Right atrium auricular region (tissue), 2 donors: ENCODE measurements around the gene EXOC7. TPM values are rescaled to one million over a fixed set of nuclear protein-coding genes. Genes with fewer than 3 reads are reported as not detected.
"Not testable (repeated sequence)": the region's sequence is repeated elsewhere in the genome, so short reads cannot be mapped to it uniquely, and the experiment has no call there.

ENCODE experiments used
- DNase-seq: peaks from one replicate; pipeline ENCODE4 v3.0.0-alpha.2; 2019; ENCODE audit warnings: low spot score
- H3K27ac ChIP-seq, 2 donors: fragments of 200-600 bp; sonication (generic); 1 replicate in 1 of 2; 2 replicates in 1 of 2; pipeline ENCODE4 v1.5.1; 2016 to 2019
- H3K27me3 ChIP-seq, 2 donors: fragments of 200-600 bp; sonication (generic); one replicate each; pipeline versions ENCODE4 v1.5.1 to v1.6.0; 2017 to 2019
- H3K36me3 ChIP-seq: fragments of 200-600 bp; sonication (generic); one replicate; pipeline ENCODE4 v1.5.1; 2016
- H3K4me1 ChIP-seq, 2 donors: fragments of 200-600 bp; sonication (generic); one replicate each; pipeline versions ENCODE4 v1.5.1 to v1.6.0; 2017 to 2019
- H3K4me3 ChIP-seq, 2 donors: fragments of 200-600 bp; sonication (generic); 1 replicate in 1 of 2; 2 replicates in 1 of 2; pipeline ENCODE4 v1.5.1; 2017 to 2019; ENCODE audit warnings: mild to moderate bottlenecking in 1 of 2, moderate library complexity in 1 of 2
- H3K9me3 ChIP-seq, 2 donors: fragments of 200-600 bp; sonication (generic); one replicate each; pipeline ENCODE4 v1.5.1; 2019
- total RNA-seq, 2 donors: library from RNA; depleted of rRNA; stranded (reverse); fragments of >200 nt; gene quantifications; one replicate each; pipeline ENCODE4 v1.1.0, GENCODE V29; 2016
- TF ChIP-seq, protein P1 (sequence below), 2 donors: fragments of 200-600 bp; sonication (generic); IDR thresholded peaks; one replicate each; pipeline ENCODE4 v1.5.1; 2019; ENCODE audit warnings: antibody characterized with exemption in 2 of 2

Gene EXOC7
- total RNA-seq, 2 donors from 2014 or later = 56.0 to 65.3 TPM

DNA sequence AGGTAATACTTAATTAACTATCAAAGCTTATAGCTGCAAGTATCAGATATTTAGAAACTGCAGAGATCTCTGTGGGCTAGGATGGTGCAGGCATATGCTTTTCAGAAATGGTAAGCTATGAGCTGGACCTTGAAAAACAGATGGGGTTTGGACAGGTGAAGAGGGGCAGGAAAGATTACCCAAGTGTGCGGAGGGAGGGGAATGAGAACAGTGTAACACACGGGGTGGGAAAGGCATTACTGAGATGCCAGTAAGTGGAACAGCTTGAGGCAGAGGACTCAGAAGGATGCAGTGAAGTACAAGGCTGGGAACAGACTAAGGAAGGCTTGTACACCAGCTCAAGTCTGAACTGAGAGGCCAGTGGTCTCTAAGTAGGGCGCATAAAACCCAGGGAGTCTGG lies 54.3 kb downstream of the EXOC7 start:
- no peak overlapping the region for H3K27ac ChIP-seq
- no peaks in the 10 kb centered on the region for H3K9me3 ChIP-seq
- DNase-seq = no peak
- no peak overlapping the region for H3K4me3 ChIP-seq
- peaks cover 80% of the 10 kb centered on the region for H3K36me3 ChIP-seq
- TF ChIP-seq, protein P1, sequence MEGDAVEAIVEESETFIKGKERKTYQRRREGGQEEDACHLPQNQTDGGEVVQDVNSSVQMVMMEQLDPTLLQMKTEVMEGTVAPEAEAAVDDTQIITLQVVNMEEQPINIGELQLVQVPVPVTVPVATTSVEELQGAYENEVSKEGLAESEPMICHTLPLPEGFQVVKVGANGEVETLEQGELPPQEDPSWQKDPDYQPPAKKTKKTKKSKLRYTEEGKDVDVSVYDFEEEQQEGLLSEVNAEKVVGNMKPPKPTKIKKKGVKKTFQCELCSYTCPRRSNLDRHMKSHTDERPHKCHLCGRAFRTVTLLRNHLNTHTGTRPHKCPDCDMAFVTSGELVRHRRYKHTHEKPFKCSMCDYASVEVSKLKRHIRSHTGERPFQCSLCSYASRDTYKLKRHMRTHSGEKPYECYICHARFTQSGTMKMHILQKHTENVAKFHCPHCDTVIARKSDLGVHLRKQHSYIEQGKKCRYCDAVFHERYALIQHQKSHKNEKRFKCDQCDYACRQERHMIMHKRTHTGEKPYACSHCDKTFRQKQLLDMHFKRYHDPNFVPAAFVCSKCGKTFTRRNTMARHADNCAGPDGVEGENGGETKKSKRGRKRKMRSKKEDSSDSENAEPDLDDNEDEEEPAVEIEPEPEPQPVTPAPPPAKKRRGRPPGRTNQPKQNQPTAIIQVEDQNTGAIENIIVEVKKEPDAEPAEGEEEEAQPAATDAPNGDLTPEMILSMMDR (IDR thresholded peaks at IDR 0.05) = no peak
- H3K27me3 ChIP-seq = no peaks in the 10 kb centered on the region
- peaks cover 0 to 8% of the 10 kb centered on the region in 2 donors for H3K4me1 ChIP-seq

DNA sequence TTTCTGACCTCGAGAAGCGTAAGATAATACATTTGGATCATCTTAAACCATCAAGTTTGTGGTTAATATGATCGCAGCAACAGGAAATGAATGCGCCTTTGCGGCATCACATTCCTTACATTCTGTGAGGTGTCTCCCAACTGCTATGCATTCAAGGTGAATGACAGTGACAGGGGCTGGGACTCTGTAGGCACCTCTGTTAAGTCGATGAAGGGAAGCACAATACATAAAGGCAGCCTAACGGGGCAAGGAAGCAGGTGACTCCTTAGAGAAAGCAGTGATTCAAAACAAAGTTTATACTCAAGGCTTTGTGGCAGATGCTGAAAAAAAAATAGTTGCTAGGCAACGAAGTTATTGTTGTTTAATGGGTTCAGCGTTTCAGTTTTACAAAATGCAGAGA lies 54.9 kb downstream of the EXOC7 start:
- H3K9me3 ChIP-seq = no peaks in the 10 kb centered on the region
- H3K36me3 ChIP-seq = peaks cover 80% of the 10 kb centered on the region
- H3K27ac ChIP-seq = no peak overlapping the region
- H3K4me1 ChIP-seq = peaks cover 0 to 6% of the 10 kb centered on the region in 2 donors
- no peak overlapping the region for H3K4me3 ChIP-seq
- H3K27me3 ChIP-seq = no peaks in the 10 kb centered on the region
- TF ChIP-seq, protein P1 (IDR thresholded peaks at IDR 0.05) = no peak
- DNase-seq = no peak

- no peak for DNase-seq
- no peaks in the 10 kb centered on the region for H3K9me3 ChIP-seq
- H3K4me1 ChIP-seq = no peaks in the 10 kb centered on the region
- H3K27ac ChIP-seq = no peak overlapping the region
- peaks cover 80% of the 10 kb centered on the region for H3K36me3 ChIP-seq
- H3K27me3 ChIP-seq = no peaks in the 10 kb centered on the region
- no peak overlapping the region for H3K4me3 ChIP-seq
- TF ChIP-seq, protein P1 (IDR thresholded peaks at IDR 0.05) = no peak
Observed at GRCh38 chr17:76048025-76048605, 55.5 kb downstream of the EXOC7 start.

DNA sequence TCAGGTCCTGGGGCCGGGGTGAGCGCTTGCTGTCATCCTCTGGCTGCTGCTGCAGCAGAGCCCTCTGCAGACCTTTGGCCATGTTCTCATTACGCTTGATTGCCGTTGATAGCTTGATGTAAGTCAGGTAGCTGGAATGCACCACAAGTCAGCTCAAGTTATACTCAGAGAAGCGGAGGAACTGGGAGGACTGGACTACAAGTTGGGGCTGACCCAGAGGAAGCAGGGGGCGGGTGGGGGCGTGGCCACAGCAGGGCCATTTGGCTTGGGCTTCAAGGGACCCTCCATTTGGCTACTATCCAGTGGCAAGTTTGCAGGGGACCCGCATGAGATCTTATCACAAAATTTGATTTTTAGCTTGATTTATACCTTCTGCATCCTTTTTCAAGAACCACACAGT lies 57.5 kb downstream of the EXOC7 start:
- TF ChIP-seq, protein P1 (IDR thresholded peaks at IDR 0.05) = no peak
- H3K36me3 ChIP-seq = peaks cover 98% of the 10 kb centered on the region
- no peak for DNase-seq
- no peak overlapping the region for H3K4me3 ChIP-seq
- H3K4me1 ChIP-seq = no peaks in the 10 kb centered on the region
- no peak overlapping the region for H3K27ac ChIP-seq
- no peaks in the 10 kb centered on the region for H3K27me3 ChIP-seq
- H3K9me3 ChIP-seq = no peaks in the 10 kb centered on the region

DNA sequence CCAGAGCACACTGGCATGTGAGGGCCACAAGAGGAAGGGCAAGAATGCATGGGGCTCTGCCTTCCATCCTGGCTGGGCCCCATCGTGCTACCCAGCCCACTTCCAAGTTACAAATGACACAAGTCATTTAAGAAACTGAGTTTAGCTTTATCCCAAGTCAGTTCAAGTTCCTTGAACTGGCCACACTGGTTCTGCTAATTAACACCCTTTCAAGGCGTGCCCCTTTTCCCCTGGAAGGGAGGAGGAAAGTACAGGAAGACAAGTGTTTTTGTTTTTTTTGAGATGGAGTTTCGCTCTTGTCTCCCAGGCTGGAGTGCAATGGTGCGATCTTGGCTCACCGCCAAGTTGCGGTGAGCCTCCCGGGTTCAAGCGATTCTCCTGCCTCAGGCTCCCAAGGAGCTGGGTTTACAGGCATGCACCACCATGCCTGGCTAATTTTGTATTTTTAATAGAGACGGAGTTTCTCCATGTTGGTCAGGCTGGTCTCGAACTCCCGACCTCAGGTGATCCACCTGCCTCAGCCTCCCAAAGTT lies 59.0 kb downstream of the EXOC7 start:
- H3K4me3 ChIP-seq, H3K27me3 ChIP-seq, DNase-seq, H3K9me3 ChIP-seq, H3K4me1 ChIP-seq, H3K27ac ChIP-seq: not testable (repeated sequence)
- peaks cover 98% of the 10 kb centered on the region for H3K36me3 ChIP-seq

DNA sequence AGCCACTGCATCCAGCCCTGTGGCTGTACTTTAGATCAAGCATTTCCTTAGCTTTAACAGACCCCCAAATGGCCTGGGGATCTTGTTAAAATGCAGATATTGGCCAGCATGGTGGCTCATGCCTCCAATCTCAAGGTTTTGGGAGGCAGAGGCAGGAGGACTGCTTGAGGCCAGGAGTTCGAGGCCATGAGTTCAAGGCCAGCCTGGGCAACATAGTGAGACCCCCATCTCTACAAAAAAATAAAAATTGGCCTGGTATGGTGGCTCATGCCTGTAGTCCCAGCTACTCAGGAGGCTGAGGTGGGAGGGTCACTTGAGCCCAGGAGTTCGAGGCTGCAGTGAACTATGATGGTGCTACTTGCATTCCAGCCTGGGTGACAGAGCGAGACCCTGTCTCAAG lies 60.7 kb downstream of the EXOC7 start:
- H3K27me3 ChIP-seq, H3K9me3 ChIP-seq, H3K27ac ChIP-seq, DNase-seq, H3K4me1 ChIP-seq, H3K4me3 ChIP-seq: not testable (repeated sequence)
- peaks cover 98% of the 10 kb centered on the region for H3K36me3 ChIP-seq

DNA sequence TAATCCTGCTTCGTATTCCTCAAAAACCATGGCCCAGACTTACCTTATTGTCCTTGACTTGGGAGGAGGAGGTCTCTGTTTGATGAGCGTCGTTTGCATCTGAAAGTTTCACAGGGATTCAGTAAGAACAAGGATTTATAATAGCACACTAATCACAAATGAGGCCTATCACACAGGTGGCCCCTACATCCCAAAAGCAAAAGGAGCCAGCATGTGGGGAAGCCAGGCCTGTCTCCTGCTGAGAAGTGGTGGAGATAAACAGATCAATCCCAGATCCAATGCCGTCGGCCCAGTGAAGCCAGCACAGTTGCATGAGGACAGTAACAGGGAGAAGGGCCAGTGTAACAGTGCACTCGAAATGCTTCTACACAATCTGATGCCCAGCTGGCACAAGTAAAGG lies 63.2 kb downstream of the EXOC7 start:
- no peak for DNase-seq
- no peak overlapping the region for H3K4me3 ChIP-seq
- no peaks in the 10 kb centered on the region for H3K9me3 ChIP-seq
- H3K27me3 ChIP-seq = no peaks in the 10 kb centered on the region
- TF ChIP-seq, protein P1 (IDR thresholded peaks at IDR 0.05) = no peak
- no peaks in the 10 kb centered on the region for H3K4me1 ChIP-seq
- H3K36me3 ChIP-seq = peaks cover 73% of the 10 kb centered on the region
- H3K27ac ChIP-seq = no peak overlapping the region
